Left lung (tissue), 14 donors: Measurements from ENCODE around the gene SMIM29. TPM values are rescaled to one million over a fixed set of nuclear protein-coding genes. Genes with fewer than 3 reads are reported as not detected.

Experiments
- ATAC-seq: fragments of 200-7000 bp; cut with Tn5 transposase; one replicate; pipeline ENCODE4 v1.9.1; 2020; ENCODE audit warnings: moderate library complexity
- DNase-seq, 4 donors: peaks; one replicate each; pipeline ENCODE4 v3.0.0-alpha.2; 2013 to 2020
- H3K27ac ChIP-seq, 2 donors: fragments of 200-600 bp; sonication (generic) in 1 of 2; one replicate each; pipeline versions ENCODE4 v1.5.0 to v1.8.0; 2020 to 2021
- H3K27me3 ChIP-seq, 2 donors: fragments of 200-600 bp; sonication (generic) in 1 of 2; one replicate each; pipeline versions ENCODE4 v1.5.0 to v1.8.0; 2020 to 2021
- H3K36me3 ChIP-seq, 2 donors: fragments of 200-600 bp; sonication (generic) in 1 of 2; one replicate each; pipeline versions ENCODE4 v1.5.0 to v1.8.0; 2020 to 2021
- H3K4me1 ChIP-seq, 2 donors: fragments of 200-600 bp; one replicate each; pipeline ENCODE4 v1.8.0; 2021
- H3K4me3 ChIP-seq, 2 donors: fragments of 200-600 bp; sonication (generic) in 1 of 2; one replicate each; pipeline versions ENCODE4 v1.5.0 to v1.8.0; 2020 to 2021; ENCODE audit warnings: mild to moderate bottlenecking in 1 of 2
- H3K9me3 ChIP-seq, 2 donors: fragments of 200-600 bp; sonication (generic) in 1 of 2; one replicate each; pipeline versions ENCODE4 v1.5.0 to v1.8.0; 2020 to 2021
- intact Hi-C, 2 donors: fragments of 100-400 bp; cut with DNase I; formaldehyde crosslinking; loops; one replicate each; pipeline versions ENCODE4 v1.11.2 to v1.14.2; 2022
- long read RNA-seq, 12 donors: library from polyadenylated mRNA in 2 of 12; unstranded in 2 of 12; transcript quantifications; one replicate each; pipeline ENCODE4 v2.0.0 and lab custom pipeline, GENCODE V29; 2019 to 2026
- polyA plus RNA-seq, 6 donors: library from polyadenylated mRNA; unstranded; fragments of 120-200 nt; gene quantifications; one replicate each; pipeline ENCODE4 v1.2.1, GENCODE V29; 2013; ENCODE audit not compliant: insufficient read length in 6 of 6
- total RNA-seq, 2 donors: library from RNA; stranded (reverse); fragmentation: NEBNext Ultra II Directional; extraction: Animal tissue kit (Norgen Biotek cat#: 25700); gene quantifications; one replicate each; pipeline ENCODE4 v1.2.1, GENCODE V29; 2021
- TF ChIP-seq, protein P1 (sequence below), 2 donors: fragments of 200-600 bp; sonication (generic) in 1 of 2; IDR thresholded peaks; one replicate each; pipeline versions ENCODE4 v1.5.0 to v1.8.0; 2021; ENCODE audit warnings: antibody characterized with exemption in 2 of 2
- donor health status: DM: no; HTN: yes; CAD: no.
- donor health status: DM: no; HTN: no; CAD: no.

Gene SMIM29
- total RNA-seq (10 to 100 TPM; 35.7 to 38.9 TPM), polyA plus RNA-seq (10 to 100 TPM; 11.0 to 15.7 (median 13.2) TPM)
- long read RNA-seq, donor 1, transcript SMIM29-205 (5 exons, 1,297 nt): major isoform, 11 of 21 reads
- long read RNA-seq, donor 1, partial matches to known transcripts: 5 of 21 reads
- long read RNA-seq, donor 1, other reads (novel, unspliced or antisense): 0 of 21 reads
- long read RNA-seq, donor 2, transcript SMIM29-205 (5 exons, 1,297 nt): major isoform, 9 of 13 reads
- long read RNA-seq, donor 2, partial matches to known transcripts: 0 of 13 reads
- long read RNA-seq, donor 2, other reads (novel, unspliced or antisense): 0 of 13 reads
- long read RNA-seq, donor 3, transcript SMIM29-205 (5 exons, 1,297 nt): major isoform, 6 of 6 reads
- long read RNA-seq, donor 3, partial matches to known transcripts: 0 of 6 reads
- long read RNA-seq, donor 3, other reads (novel, unspliced or antisense): 0 of 6 reads
- long read RNA-seq, donor 4, transcript SMIM29-205 (5 exons, 1,297 nt): major isoform, 39 of 57 reads
- long read RNA-seq, donor 4, transcript SMIM29-208 (5 exons, 1,186 nt): minor isoform, 7 of 57 reads
- long read RNA-seq, donor 4, partial matches to known transcripts: 5 of 57 reads
- long read RNA-seq, donor 4, other reads (novel, unspliced or antisense): 1 of 57 reads
- long read RNA-seq, donor 5, transcript SMIM29-205 (5 exons, 1,297 nt): major isoform, 6 of 11 reads
- long read RNA-seq, donor 5, partial matches to known transcripts: 0 of 11 reads
- long read RNA-seq, donor 5, other reads (novel, unspliced or antisense): 0 of 11 reads
- long read RNA-seq, donor 6, transcript SMIM29-205 (5 exons, 1,297 nt): major isoform, 14 of 16 reads
- long read RNA-seq, donor 6, partial matches to known transcripts: 0 of 16 reads
- long read RNA-seq, donor 6, other reads (novel, unspliced or antisense): 0 of 16 reads
- long read RNA-seq, donor 7, transcript SMIM29-205 (5 exons, 1,297 nt): major isoform, 5 of 8 reads
- long read RNA-seq, donor 7, partial matches to known transcripts: 0 of 8 reads
- long read RNA-seq, donor 7, other reads (novel, unspliced or antisense): 0 of 8 reads
- long read RNA-seq, donor 8, partial matches to known transcripts: 0 of 4 reads
- long read RNA-seq, donor 8, other reads (novel, unspliced or antisense): 0 of 4 reads
- long read RNA-seq, donor 9, partial matches to known transcripts: 0 of 1 reads
- long read RNA-seq, donor 9, other reads (novel, unspliced or antisense): 0 of 1 reads
- long read RNA-seq, donor 10, transcript SMIM29-208 (5 exons, 1,186 nt): minor isoform, 16 of 79 reads
- long read RNA-seq, donor 10, transcript SMIM29-205 (5 exons, 1,297 nt): major isoform, 52 of 79 reads
- long read RNA-seq, donor 10, partial matches to known transcripts: 4 of 79 reads
- long read RNA-seq, donor 10, other reads (novel, unspliced or antisense): 2 of 79 reads
- long read RNA-seq, donor 11, transcript SMIM29-208 (5 exons, 1,186 nt): minor isoform, 7 of 84 reads
- long read RNA-seq, donor 11, transcript SMIM29-205 (5 exons, 1,297 nt): major isoform, 36 of 84 reads
- long read RNA-seq, donor 11, partial matches to known transcripts: 36 of 84 reads
- long read RNA-seq, donor 11, other reads (novel, unspliced or antisense): 0 of 84 reads
- long read RNA-seq, donor 12, partial matches to known transcripts: 0 of 5 reads
- long read RNA-seq, donor 12, other reads (novel, unspliced or antisense): 0 of 5 reads

- Histone ChIP-seq H3K9me3 (no peaks in the 10 kb centered on the region), H3K4me3 (peak within 1 kb of the TSS; percentile 83 to 91), H3K36me3 (peaks cover 0 to 17% of the 10 kb centered on the region in 2 donors), H3K27me3 (no peaks in the 10 kb centered on the region), H3K4me1 (peaks cover 8 to 40% of the 10 kb centered on the region in 2 donors), H3K27ac (peak within 1 kb of the TSS; percentile 86 to 95)
- ATAC-seq: peak; percentile 96
- TF ChIP-seq, protein P1, sequence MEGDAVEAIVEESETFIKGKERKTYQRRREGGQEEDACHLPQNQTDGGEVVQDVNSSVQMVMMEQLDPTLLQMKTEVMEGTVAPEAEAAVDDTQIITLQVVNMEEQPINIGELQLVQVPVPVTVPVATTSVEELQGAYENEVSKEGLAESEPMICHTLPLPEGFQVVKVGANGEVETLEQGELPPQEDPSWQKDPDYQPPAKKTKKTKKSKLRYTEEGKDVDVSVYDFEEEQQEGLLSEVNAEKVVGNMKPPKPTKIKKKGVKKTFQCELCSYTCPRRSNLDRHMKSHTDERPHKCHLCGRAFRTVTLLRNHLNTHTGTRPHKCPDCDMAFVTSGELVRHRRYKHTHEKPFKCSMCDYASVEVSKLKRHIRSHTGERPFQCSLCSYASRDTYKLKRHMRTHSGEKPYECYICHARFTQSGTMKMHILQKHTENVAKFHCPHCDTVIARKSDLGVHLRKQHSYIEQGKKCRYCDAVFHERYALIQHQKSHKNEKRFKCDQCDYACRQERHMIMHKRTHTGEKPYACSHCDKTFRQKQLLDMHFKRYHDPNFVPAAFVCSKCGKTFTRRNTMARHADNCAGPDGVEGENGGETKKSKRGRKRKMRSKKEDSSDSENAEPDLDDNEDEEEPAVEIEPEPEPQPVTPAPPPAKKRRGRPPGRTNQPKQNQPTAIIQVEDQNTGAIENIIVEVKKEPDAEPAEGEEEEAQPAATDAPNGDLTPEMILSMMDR (IDR thresholded peaks at IDR 0.05): peak; percentile 94 to 98
- intact Hi-C loops: loop anchor here in 1 of 2 donors (5.0 kb wide), 1 partner anchor 168 kb away; no protein-coding TSS in a partner anchor
- peak; percentile 94 to 100 (median 98) for DNase-seq
These were observed at the start of gene SMIM29 for GRCh38 chr6:34248727-34249468. SMIM29 (minus strand) TSS chr6:34249006; CDS start chr6:34247791, 1,215 bp downstream.

DNA sequence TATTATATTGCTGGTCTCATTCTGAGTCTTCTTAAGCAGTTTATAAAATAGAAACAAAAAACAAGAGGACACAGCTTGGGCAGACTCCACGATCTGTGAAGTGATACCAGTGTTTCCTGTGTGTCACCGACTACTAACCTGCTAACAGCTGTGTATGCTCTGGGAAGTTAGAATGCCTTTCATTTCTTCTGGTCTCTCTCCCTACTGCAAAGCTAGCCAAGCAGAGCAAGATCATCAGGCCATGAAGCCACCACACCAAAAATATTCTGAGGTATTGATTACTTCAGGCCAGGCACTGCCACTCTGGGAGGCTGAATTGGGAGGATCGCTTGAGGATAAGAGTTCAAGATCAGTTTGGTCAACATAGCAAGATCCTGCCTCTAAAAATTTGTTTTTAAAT, 46.9 kb upstream of the SMIM29 start:
- Histone ChIP-seq H3K4me3 (no peak overlapping the region), H3K4me1 (peaks cover 0 to 10% of the 10 kb centered on the region in 2 donors), H3K36me3 (peaks cover 0 to 42% of the 10 kb centered on the region in 2 donors), H3K9me3 (no peaks in the 10 kb centered on the region), H3K27ac (no peak overlapping the region), H3K27me3 (no peaks in the 10 kb centered on the region)
- intact Hi-C loops: no loop called here
- ATAC-seq: no peak
- TF ChIP-seq, protein P1 (IDR thresholded peaks at IDR 0.05): no peak
- DNase-seq: no peak

GRCh38 chr6:34292954-34293353, 44.1 kb upstream of the SMIM29 start:
- Histone ChIP-seq H3K4me3 (no peak overlapping the region), H3K9me3 (no peaks in the 10 kb centered on the region), H3K27ac (no peak overlapping the region), H3K4me1 (peaks cover 0 to 12% of the 10 kb centered on the region in 2 donors), H3K36me3 (peaks cover 0 to 48% of the 10 kb centered on the region in 2 donors), H3K27me3 (no peaks in the 10 kb centered on the region)
- TF ChIP-seq, protein P1 (IDR thresholded peaks at IDR 0.05): no peak
- ATAC-seq (no peak), DNase-seq (no peak)
- intact Hi-C loops: no loop called here

- ATAC-seq (no peak), DNase-seq (no peak)
- no peak overlapping the region for H3K4me3 ChIP-seq
- peaks cover 0 to 41% of the 10 kb centered on the region in 2 donors for H3K36me3 ChIP-seq
- TF ChIP-seq, protein P1 (IDR thresholded peaks at IDR 0.05): no peak
- H3K4me1 ChIP-seq: peaks cover 0 to 49% of the 10 kb centered on the region in 2 donors
- H3K27me3 ChIP-seq: no peaks in the 10 kb centered on the region
- no peak overlapping the region for H3K27ac ChIP-seq
- H3K9me3 ChIP-seq: no peaks in the 10 kb centered on the region
- intact Hi-C loops: no loop called here
These were observed 40.3 kb upstream of the SMIM29 start for GRCh38 chr6:34289137-34289536.
